B cell (primary cell): ENCODE results near the gene RAB27A. TPM values are rescaled to one million over a fixed set of nuclear protein-coding genes. Genes with fewer than 3 reads are reported as not detected.
A peak's percentile ranks its signal among the peaks of the same experiment; 100 is the strongest.
"Not testable (repeated sequence)": the region's sequence is repeated elsewhere in the genome, so short reads cannot be mapped to it uniquely, and the experiment has no call there.

Experiments used
- ATAC-seq: fragments of 200-7000 bp; cut with Tn5 transposase; one replicate; pipeline ENCODE4 v1.10.0; 2021; ENCODE audit warnings: low read depth, mild to moderate bottlenecking, moderate number of reproducible peaks, moderate library complexity
- CTCF ChIA-PET: fragments of 350-600 bp; sonication (Branson Sonifier 250); formaldehyde crosslinking; loops from one replicate; lab custom pipeline; 2021; ENCODE audit warnings: antibody characterized with exemption, inconsistent platforms; lab: Charles Lee
- POLR2A ChIA-PET: fragments of 350-600 bp; sonication (Branson Sonifier 250); formaldehyde crosslinking; loops from one replicate; lab custom pipeline; 2021; ENCODE audit warnings: antibody characterized with exemption; lab: Charles Lee
- DNase-seq: peaks from one replicate; pipeline ENCODE4 v3.0.0; 2013
- H2AFZ ChIP-seq: 2 replicates; pipeline ENCODE4 v1.6.1; 2012; ENCODE audit warnings: mild to moderate bottlenecking, low read depth, low read length; ENCODE audit not compliant: insufficient read depth, poor library complexity, severe bottlenecking
- H3K27ac ChIP-seq, 2 donors: 1 replicate in 1 of 2; 2 replicates in 1 of 2; pipeline ENCODE4 v1.5.1; 2012 to 2013; ENCODE audit warnings: low read length in 2 of 2, mild to moderate bottlenecking in 2 of 2, moderate library complexity in 1 of 2
- H3K27me3 ChIP-seq, 4 experiments: fragments of 200-600 bp in 1 of 4; sonication (generic) in 1 of 4; replicated peaks in 1 of 4; 1 replicate in 2 of 4; 2 replicates in 2 of 4; pipeline versions ENCODE4 v1.6.1 to v1.7.0; 2013 to 2016; ENCODE audit warnings: low read length in 3 of 4, mild to moderate bottlenecking in 2 of 4, mixed read lengths in 1 of 4, moderate library complexity in 1 of 4; ENCODE audit not compliant: insufficient read depth in 4 of 4, control insufficient read depth in 3 of 4; ENCODE audit errors: control extremely low read depth in 1 of 4
- H3K36me3 ChIP-seq, 2 experiments: replicated peaks in 1 of 2; 1 replicate in 1 of 2; 2 replicates in 1 of 2; pipeline versions ENCODE4 v1.6.1 to v1.7.1; 2013; ENCODE audit warnings: low read length in 1 of 2; ENCODE audit not compliant: insufficient read depth in 2 of 2, control insufficient read depth in 1 of 2; ENCODE audit errors: control extremely low read depth in 1 of 2, extremely low read depth in 1 of 2
- H3K4me1 ChIP-seq, 2 donors: fragments of 200-600 bp in 1 of 2; sonication (generic) in 1 of 2; 1 replicate in 1 of 2; 2 replicates in 1 of 2; pipeline versions ENCODE4 v1.5.1 to v1.6.1; 2013 to 2017; ENCODE audit warnings: low read length in 2 of 2; ENCODE audit not compliant: control insufficient read depth in 2 of 2, insufficient read depth in 2 of 2
- H3K4me2 ChIP-seq: replicated peaks from 2 replicates; pipeline ENCODE3; 2012; ENCODE audit warnings: mild to moderate bottlenecking, low read depth, low read length; ENCODE audit not compliant: poor library complexity, severe bottlenecking
- H3K4me3 ChIP-seq, 5 experiments: fragments of 200-600 bp in 1 of 5; sonication (generic) in 1 of 5; 1 replicate in 3 of 5; 2 replicates in 2 of 5; pipeline versions ENCODE4 v1.5.1 to v1.7.0; 2011 to 2016; ENCODE audit warnings: low read length in 4 of 5, mild to moderate bottlenecking in 4 of 5, low read depth in 2 of 5, control low read depth in 1 of 5, moderate library complexity in 1 of 5; ENCODE audit not compliant: insufficient read depth in 1 of 5; ENCODE audit errors: control extremely low read depth in 1 of 5, extremely low read depth in 1 of 5
- H3K79me2 ChIP-seq: fragments of 200-600 bp; sonication (generic); one replicate; pipeline ENCODE4 v1.6.0; 2016; ENCODE audit warnings: low read length; ENCODE audit not compliant: control insufficient read depth, insufficient read depth
- H3K9ac ChIP-seq: fragments of 200-600 bp; sonication (generic); 2 replicates; pipeline ENCODE4 v1.6.1; 2017; ENCODE audit warnings: mild to moderate bottlenecking, low read length, moderate library complexity
- H3K9me3 ChIP-seq, 3 donors: one replicate each; pipeline versions ENCODE4 v1.6.1 to v1.7.1; 2013; ENCODE audit warnings: low read length in 2 of 3; ENCODE audit not compliant: control insufficient read depth in 2 of 3, insufficient read depth in 1 of 3; ENCODE audit errors: control extremely low read depth in 1 of 3
- H4K20me1 ChIP-seq: 2 replicates; pipeline ENCODE4 v1.6.0; 2012; ENCODE audit warnings: mild to moderate bottlenecking, low read length; ENCODE audit not compliant: insufficient read depth, control insufficient read depth, poor library complexity, severe bottlenecking
- H3K27ac Mint-ChIP-seq: one replicate; pipeline ENCODE4 v1.8.0; 2021; ENCODE audit warnings: mixed read lengths
- H3K27me3 Mint-ChIP-seq: one replicate; pipeline ENCODE4 v1.8.0; 2021; ENCODE audit warnings: mixed read lengths
- H3K4me1 Mint-ChIP-seq: one replicate; pipeline ENCODE4 v1.8.0; 2021; ENCODE audit warnings: mixed read lengths
- H3K4me3 Mint-ChIP-seq: one replicate; pipeline ENCODE4 v1.8.0; 2021; ENCODE audit warnings: mixed read lengths
- H3K9me3 Mint-ChIP-seq: one replicate; pipeline ENCODE4 v1.8.0; 2022; ENCODE audit warnings: mixed read lengths; ENCODE audit not compliant: insufficient read depth
- CTCF ChIP-seq: fragments of 200-600 bp; IDR thresholded peaks from one replicate; pipeline ENCODE4 v1.8.0; 2022; ENCODE audit warnings: antibody characterized with exemption, mild to moderate bottlenecking
- EZH2 ChIP-seq: IDR thresholded peaks from 2 replicates; pipeline ENCODE4 v1.6.1; 2012; ENCODE audit warnings: borderline replicate concordance, low read depth, mild to moderate bottlenecking, moderate library complexity, low read length; ENCODE audit not compliant: insufficient read depth, poor library complexity, severe bottlenecking
- WGBS: methylation state at CpG from one replicate; pipeline ENCODE4 v1.1.5; 2013; ENCODE audit warnings: missing lambda C conversion rate; ENCODE audit not compliant: insufficient coverage; 5-methylcytosine and 5-hydroxymethylcytosine counted together
- intact Hi-C: fragments of 100-400 bp; cut with micrococcal nuclease; formaldehyde crosslinking; loops from one replicate; pipeline ENCODE4 v1.10.0; 2022
- polyA plus RNA-seq: library from polyadenylated mRNA; depleted of rRNA; stranded (reverse); fragments of >200 nt; gene quantifications from 2 replicates; pipeline ENCODE4 v1.2.3, GENCODE V29; 2012
- total RNA-seq, 2 donors: library from RNA; stranded (reverse); fragments of 120-200 nt in 1 of 2; gene quantifications; 1 replicate in 1 of 2; 2 replicates in 1 of 2; pipeline versions ENCODE4 v1.2.3 to v1.2.4, GENCODE V29; 2013 to 2022

Gene RAB27A
- total and polyA plus RNA-seq, 2 donors (not counting 1 experiment from before 2014, with no cell fraction given) = 7.2 to 19.0 TPM

DNA sequence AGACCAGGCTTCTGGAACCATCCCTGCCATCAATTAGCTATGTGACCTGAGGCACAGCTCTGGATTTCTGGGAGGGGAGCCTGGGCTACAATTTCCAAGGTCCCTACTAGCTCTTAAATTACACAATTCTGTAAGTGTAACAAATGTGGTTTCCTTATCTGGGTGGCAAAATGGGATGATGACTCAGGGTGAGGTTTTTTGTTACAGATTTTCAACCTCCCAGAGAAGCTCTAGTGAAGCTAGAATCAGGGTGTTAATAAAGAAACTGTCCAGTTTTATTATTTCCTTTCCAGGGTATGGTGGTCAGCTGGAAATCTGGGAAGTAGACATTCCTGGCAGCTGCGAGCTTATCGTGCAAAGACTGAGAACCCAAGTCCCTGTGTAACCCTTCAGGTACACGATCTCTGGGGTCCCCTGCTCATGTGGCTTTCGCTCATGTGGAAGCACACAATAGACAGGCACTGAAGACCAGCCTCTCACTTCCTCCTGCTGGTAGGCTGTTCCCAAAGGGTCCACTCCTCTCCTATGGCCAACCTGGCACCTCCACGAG, 7.3 kb downstream of the RAB27A start:
- 53% methylated on average over 5 of the region's 5 CpGs for WGBS
- peaks cover 64% of the 10 kb centered on the region for H3K4me1 Mint-ChIP-seq
- Histone ChIP-seq H3K27ac (peak overlapping the region in 1 of 2 donors; percentile 42), H3K4me1 (peaks cover 24 to 30% of the 10 kb centered on the region in 2 donors), H3K4me3 (no peak overlapping the region), H3K4me2 (no peak overlapping the region), H2AFZ (no peak overlapping the region), H3K9ac (no peak overlapping the region), H3K36me3 (no peaks in the 10 kb centered on the region), H4K20me1 (no peaks in the 10 kb centered on the region), H3K27me3 (no peaks in the 10 kb centered on the region), H3K9me3 (no peaks in the 10 kb centered on the region), H3K79me2 (peaks cover 39% of the 10 kb centered on the region)
- POLR2A ChIA-PET = no interaction called here
- no peak for TF ChIP-seq CTCF
- TF ChIP-seq EZH2 = no peak
- H3K9me3 Mint-ChIP-seq = no peaks in the 10 kb centered on the region
- H3K27me3 Mint-ChIP-seq = no peaks in the 10 kb centered on the region
- H3K27ac Mint-ChIP-seq = peak overlapping the region; percentile 59
- no peak for ATAC-seq
- DNase-seq = no peak
- H3K4me3 Mint-ChIP-seq = no peak overlapping the region
- intact Hi-C loops = no loop called here
- CTCF ChIA-PET = interaction anchor here (1.1 kb wide), 1 partner anchor 21 kb away, joined by 5 read pairs; no protein-coding TSS in a partner anchor

- ChIA-PET POLR2A (no interaction called here), CTCF (interaction anchor here (1.1 kb wide), 1 partner anchor 20 kb away, joined by 5 read pairs; no protein-coding TSS in a partner anchor)
- H3K27me3 ChIP-seq = no peaks in the 10 kb centered on the region
- Mint-ChIP-seq H3K4me3 (no peak overlapping the region), H3K27me3 (no peaks in the 10 kb centered on the region), H3K27ac (peak overlapping the region; percentile 59), H3K9me3 (no peaks in the 10 kb centered on the region), H3K4me1 (peaks cover 67% of the 10 kb centered on the region)
- H3K4me2 ChIP-seq = no peak overlapping the region
- DNase-seq = no peak
- TF ChIP-seq EZH2 = no peak
- no peak for TF ChIP-seq CTCF
- no peak overlapping the region for H3K9ac ChIP-seq
- H3K27ac ChIP-seq = peak overlapping the region in 1 of 2 donors; percentile 42
- H3K4me3 ChIP-seq = no peak overlapping the region
- peaks cover 45% of the 10 kb centered on the region for H3K79me2 ChIP-seq
- H3K9me3 ChIP-seq = no peaks in the 10 kb centered on the region
- H2AFZ ChIP-seq = no peak overlapping the region
- no peaks in the 10 kb centered on the region for H4K20me1 ChIP-seq
- intact Hi-C loops = no loop called here
- no peaks in the 10 kb centered on the region for H3K36me3 ChIP-seq
- H3K4me1 ChIP-seq = peaks cover 31 to 37% of the 10 kb centered on the region in 2 donors
- no peak for ATAC-seq
Measured at GRCh38 chr15:55281517-55282228, 7.9 kb downstream of the RAB27A start.

- H3K27ac ChIP-seq, ATAC-seq, DNase-seq, H3K4me2 ChIP-seq, H3K9me3 Mint-ChIP-seq, H3K27me3 Mint-ChIP-seq, CTCF ChIA-PET, H3K9me3 ChIP-seq, H2AFZ ChIP-seq, H3K36me3 ChIP-seq, H4K20me1 ChIP-seq, H3K9ac ChIP-seq, H3K4me3 ChIP-seq, H3K27me3 ChIP-seq, intact Hi-C loops, H3K4me3 Mint-ChIP-seq, POLR2A ChIA-PET: not testable (repeated sequence)
- H3K27ac Mint-ChIP-seq = peak overlapping the region; percentile 64
- WGBS = no CpG with 5 or more reads among the region's 2 CpGs
- H3K79me2 ChIP-seq = peaks cover 43% of the 10 kb centered on the region
- peaks cover 73% of the 10 kb centered on the region for H3K4me1 Mint-ChIP-seq
- peaks cover 37 to 46% of the 10 kb centered on the region in 2 donors for H3K4me1 ChIP-seq
Measured at GRCh38 chr15:55280589-55280988, 9.0 kb downstream of the RAB27A start.
